T47D (cell line): Measurements from ENCODE around the gene AKT3.

ENCODE experiments used
- DNase-seq, 2 experiments: peaks; one replicate each; pipeline versions ENCODE4 v3.0.0 to v3.0.0-alpha.2; 2011 to 2012; ENCODE audit warnings: low read depth in 1 of 2, low spot score in 1 of 2
- JUND ChIP-seq: IDR thresholded peaks from 2 replicates; pipeline ENCODE4 v1.6.1; 2012; ENCODE audit warnings: low read depth
- in situ Hi-C: cut with HindIII; loops from 2 replicates; pipeline ENCODE4 v1.10.0; 2016; ENCODE audit warnings: low sequenced_read_pairs, low pct_unique_long_range_greater_than_20kb

AKT3 gene

DNA sequence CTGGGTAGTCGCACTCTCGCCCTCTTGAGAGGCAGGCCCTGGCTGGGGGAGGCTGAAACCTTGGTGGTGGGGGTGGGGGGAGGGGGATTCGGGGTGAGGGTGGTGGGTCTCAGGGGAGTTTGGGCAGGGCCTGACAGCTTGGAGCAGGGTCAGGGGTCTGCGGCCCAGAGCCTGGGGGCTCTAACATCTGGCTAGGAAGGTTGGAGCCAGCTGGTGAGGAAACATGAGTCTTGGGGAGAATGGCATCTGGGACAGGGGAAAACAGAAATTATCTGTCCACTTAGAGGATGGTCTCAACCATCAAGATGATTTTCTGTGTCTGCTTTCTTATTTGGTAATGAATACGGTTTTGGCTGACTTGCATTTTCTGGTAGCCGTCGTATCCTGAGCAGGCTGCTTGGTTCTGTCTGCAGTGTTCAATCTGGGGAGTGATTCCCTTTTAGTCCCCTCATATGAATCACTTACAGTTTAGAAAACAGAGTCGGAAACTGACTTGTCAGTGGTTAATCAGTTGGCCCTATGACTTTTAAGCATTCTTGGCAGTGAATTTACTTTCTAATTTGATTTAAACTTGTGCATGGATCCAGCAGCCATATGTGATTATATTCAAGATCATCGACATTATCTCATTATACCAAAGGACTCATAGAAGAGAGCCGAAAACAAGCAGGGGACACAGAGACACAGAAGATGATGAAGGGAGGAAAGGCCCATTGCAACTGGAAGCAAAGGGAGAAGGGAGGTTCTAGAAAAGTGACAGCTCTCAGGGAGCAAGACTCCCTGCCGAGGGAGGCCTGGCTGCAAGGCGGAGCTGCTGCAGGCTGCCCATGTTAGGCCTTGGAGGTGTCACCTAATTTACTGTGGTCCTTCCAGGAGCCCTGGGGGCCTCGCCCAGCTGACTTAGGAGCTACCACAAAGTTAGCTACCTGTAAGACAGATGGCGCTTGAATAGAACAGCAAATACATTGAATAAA is 356.6 kb downstream of the AKT3 start:
- DNase-seq, result no peak
- TF ChIP-seq JUND, result no peak
- in situ Hi-C loops, result no loop called here

DNA sequence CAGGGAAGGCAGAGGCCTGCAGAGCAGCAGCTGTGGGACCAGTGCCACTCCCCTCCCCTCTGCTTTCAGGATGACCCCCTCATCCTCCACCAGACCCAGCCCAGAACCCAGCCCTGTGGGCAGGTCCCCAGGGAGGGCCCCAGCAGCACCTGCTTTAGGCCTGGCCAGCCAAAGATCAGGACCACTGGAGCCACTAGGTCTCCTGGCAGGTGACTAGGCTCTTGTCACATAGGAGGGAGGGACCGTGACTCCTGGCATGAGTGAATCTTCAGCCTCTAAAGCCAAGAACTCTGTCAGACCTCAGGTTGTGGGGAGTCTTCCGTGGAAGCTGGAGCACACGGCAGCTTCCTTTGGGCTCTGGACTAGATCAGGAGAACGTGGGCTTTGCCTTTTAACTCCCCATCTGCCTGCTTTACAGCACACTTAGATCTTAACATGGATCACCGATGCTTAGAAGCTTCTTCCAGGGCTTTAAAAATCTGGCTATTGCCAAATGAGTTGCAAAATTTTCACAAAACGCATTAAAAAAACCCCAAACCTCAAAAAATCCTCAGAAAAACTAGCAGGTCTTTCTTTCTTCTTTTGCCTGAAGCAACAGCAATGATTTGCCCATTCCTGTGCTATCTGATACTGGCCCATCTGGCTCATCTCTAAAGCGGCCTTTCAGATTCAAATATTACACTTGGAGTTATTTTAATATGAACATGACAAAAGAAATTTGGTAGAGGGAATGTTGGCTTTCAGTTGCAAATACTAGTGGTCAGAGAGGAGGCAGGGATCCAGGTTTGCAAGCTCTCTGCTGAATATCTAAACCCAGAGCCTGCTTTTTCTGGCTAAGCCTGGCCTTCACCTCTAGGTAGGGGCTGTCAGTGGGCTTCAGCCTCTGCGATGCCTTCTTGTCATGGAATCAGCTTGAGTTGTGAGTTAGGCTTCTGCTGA is 359.0 kb downstream of the AKT3 start:
- TF ChIP-seq JUND, result no peak
- in situ Hi-C loops, result no loop called here
- DNase-seq, result no peak

DNA sequence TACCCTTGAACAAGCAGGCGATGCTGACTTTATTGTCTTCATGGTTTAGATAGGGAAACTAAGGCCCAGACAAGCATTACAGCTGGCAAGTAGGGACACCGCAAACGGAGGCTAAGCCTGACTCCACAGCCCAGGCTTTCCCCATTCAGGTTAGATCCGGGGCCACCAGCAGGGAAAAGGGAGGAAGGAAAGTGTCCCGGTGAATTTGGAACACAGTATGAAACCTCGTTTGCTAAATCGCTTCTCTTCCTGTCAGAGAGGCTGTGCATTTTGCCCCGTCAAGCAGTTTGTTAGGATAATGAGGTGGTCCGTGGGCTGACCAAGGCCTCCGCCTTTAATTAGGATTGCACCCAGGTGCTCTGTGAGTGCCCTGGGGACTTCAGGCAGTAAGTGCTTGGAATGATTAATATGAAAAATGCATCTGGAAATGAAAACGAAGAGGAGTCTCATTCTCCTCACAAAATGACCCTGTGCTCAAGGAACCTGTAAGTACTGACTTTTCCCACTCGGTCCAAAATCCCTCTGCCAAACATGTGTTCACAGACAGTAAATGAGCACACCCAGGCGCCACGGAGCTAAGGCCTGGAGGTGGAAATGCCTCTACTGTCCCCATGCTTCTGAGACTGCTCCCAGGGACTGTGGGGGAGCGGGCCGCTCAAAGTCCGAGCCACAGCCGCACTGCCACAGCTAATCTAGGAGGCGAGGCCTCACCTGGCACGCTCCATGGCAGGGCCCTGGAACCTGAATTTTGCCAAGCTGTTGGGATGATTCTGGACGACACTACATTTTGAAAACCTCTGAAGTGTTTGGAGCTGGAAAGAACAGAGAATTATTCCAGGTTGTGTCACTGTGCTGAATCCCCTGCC is 360.1 kb downstream of the AKT3 start:
- no peak for DNase-seq
- no peak for TF ChIP-seq JUND
- in situ Hi-C loops, result no loop called here

DNA sequence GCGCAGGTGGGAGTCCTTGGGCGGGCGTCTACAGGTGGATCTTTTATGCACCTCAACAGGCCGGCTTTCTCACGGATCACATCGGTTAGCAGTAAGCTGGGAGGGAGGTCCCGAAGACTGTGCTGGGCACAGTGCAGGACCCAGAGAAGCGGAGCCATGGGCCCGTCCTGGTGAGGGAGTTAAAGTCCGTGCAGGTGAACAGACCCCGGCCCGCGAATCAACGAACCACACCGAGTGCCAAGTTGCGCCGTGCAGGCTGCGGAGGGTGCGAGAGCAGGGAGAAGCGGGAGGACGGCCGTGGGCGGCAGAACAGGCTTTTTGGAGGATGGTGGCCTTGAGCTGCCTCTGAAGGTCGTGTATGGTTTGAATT is 360.9 kb downstream of the AKT3 start:
- in situ Hi-C loops, result no loop called here
- TF ChIP-seq JUND, result no peak

DNA sequence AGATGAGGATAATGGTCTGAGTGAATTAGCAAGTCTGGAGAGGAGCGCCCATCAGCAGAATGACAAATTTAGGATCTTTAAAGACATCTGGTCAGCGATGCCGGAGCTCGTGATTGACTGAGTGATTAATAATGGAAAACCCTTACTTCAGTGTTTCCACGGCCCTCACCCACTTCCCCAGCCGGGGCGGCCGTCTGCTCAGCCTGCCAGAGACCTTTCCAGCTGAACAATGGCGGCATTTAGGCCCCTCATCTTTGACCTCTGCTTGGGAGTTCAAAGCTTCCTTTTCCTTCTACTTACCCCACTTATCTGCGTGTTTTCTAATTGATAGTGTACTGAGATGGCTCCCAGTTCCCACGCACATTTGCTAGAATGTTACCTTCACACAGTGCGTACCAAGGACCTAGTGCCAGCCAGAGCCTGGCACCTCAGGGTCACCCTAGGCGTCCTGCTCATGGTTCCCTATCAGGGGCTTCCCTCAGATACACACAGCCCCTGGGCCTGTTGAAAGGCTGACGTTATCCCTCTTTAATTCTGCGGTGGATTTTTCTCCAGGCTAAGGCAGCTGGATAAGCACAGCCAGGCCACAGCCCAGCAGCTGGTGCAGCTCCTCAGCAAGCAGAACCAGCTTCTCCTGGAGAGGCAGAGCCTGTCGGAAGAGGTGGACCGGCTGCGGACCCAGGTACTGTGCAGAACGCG is 361.4 kb downstream of the AKT3 start:
- DNase-seq, result no peak
- in situ Hi-C loops, result no loop called here
- no peak for TF ChIP-seq JUND

More for the DNA sequence above, 360.9 kb downstream of the AKT3 start:
- no peak for DNase-seq

DNA sequence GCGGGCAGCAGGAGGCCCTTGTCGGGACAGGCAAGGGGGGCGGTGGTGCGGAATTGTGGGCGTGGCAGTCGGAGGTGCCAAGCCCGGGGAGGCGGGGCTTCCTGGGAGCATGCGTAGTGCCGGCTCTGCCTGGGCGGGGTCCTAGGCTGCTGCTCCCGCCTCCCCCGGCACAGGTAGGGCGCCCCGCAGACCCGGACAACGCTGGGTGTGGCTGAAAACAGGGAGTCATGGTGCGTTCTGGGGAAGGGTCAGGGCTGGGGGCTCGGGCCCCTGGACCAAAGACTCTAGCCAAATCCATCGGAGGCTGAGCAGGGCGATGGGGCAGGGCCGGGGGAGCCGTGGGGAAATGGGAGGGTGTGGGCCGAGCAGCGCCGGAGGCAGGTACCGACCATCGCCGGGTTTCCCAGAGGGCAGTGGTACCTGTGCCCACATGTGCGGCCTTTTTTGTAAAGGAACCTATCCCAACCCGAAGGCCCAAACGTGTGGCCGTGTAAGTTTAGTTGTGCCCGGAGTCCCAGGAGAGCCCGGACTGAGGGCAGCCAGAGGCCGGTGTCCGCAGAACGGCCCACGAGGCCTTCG is 362.3 kb downstream of the AKT3 start:
- no peak for DNase-seq
- in situ Hi-C loops, result no loop called here

DNA sequence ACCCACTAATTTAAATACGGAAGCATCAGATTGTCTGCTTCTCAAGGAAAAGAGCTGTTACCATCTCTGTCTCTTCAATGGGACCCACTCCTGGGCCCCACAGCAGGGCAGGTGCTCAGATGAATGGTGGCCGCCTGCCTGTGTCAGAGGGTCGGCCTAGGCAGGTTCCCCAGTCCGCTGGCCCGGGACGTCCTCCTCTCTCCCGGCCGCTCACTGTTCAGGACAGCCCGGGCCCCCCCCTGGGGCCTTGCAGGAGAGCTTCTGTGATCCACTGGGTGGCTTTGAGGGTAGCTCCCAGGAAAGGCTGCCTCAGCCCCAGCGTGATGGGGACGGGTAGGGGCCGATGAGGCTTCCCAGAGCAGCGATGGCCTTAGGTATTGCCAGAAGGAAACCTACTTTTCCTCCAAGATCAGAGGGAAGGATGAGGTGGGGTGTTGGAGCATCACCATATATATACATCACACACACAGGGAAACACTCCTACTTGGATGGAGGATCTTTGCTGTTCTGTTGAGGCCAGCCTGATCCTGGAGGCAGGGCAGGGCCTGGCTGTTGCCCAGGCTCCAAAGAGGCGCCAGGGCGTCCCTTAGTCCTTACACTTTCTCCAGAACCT is 362.9 kb downstream of the AKT3 start:
- TF ChIP-seq JUND, result no peak
- DNase-seq, result no peak
- in situ Hi-C loops, result no loop called here

More for the DNA sequence above, 362.3 kb downstream of the AKT3 start:
- no peak for TF ChIP-seq JUND

DNA sequence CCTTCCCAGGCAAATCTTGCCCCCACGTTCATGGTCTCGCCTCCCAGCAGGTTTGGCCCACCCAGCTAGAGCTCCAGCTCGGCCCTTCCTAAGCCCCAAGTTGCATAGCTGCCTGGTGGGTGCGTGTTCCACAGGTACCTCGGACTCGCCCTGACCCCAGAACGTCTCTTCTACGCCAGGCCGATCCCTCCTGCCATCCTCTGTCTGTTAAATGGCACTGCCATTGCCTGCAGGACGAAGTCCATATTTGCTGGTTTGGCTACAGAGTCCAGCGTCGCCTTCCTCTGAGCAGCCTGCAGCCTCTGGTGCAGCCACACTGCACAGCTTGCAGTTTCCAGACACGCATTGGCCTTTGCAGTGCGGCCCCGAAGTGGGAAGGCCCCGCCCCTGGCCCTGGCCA is 366.1 kb downstream of the AKT3 start:
- DNase-seq, result no peak
- in situ Hi-C loops, result no loop called here
- no peak for TF ChIP-seq JUND

DNA sequence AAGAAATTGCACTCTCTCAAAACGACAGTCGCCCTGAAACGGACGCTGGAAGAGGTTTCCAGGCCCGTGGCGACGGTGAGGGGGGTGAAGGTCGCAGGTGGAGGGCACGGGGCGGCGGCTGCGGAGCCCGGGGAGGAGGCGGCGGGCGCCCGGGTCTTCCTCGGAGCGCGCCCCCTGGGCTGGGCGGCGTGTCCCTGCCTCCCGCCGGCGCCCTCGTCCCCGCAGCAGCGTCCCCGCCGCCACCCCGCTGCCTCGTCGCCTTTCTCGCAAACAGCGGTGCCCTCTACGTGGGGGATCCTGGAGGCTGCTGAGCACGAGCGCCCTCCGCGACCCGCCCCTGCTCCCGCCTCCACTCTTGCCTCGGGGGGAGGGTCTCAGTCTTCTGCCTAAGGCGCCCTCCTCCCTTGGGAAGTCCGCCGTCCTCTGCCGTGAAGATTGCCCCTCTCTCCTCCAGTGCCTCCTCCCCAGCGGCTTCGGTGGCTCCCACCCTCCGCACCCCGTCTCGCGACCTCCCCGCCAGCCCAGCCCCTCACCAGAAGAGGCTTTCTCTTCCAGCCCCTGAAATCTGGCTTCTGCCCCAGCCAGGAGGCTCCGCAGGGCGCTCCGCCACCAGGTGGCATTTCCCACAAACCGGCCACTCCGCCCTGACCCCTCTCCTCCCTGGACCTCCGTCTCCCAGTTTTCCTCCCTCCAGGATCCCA is 366.8 kb downstream of the AKT3 start:
- in situ Hi-C loops, result no loop called here
- DNase-seq, result no peak
- TF ChIP-seq JUND, result no peak
